GM21423 (cell line): ENCODE measurements around the gene KLK11.

ENCODE experiments used
- ATAC-seq: cut with Tn5 transposase; IDR thresholded peaks from one replicate; pipeline ENCODE4 v1.9.1; 2021; ENCODE audit warnings: mild to moderate bottlenecking, moderate library complexity; ENCODE audit not compliant: unreplicated experiment

Gene KLK11

GRCh38 chr19:51026554-51026831, at the start of gene KLK11:
Gene KLK11 (minus strand): TSS chr19:51026616. CDS start chr19:51025631, 985 bp downstream.
- no peak for ATAC-seq

- ATAC-seq, result no peak
These were observed 49.6 kb upstream of the KLK11 start for GRCh38 chr19:51075998-51076397.

GRCh38 chr19:51071095-51071405, 44.6 kb upstream of the KLK11 start:
- ATAC-seq, result no peak

- no peak for ATAC-seq
These were observed 44.1 kb upstream of the KLK11 start for GRCh38 chr19:51070334-51071094.

GRCh38 chr19:51066393-51067186, 40.2 kb upstream of the KLK11 start:
- ATAC-seq, result no peak

- ATAC-seq, result no peak
These were observed 39.0 kb upstream of the KLK11 start for GRCh38 chr19:51065221-51065960.

GRCh38 chr19:51064534-51065220, 38.3 kb upstream of the KLK11 start, which contains the start of gene KLK13:
Gene KLK13 (minus strand): TSS chr19:51065092. CDS start chr19:51065067, 25 bp downstream.
- no peak for ATAC-seq

- no peak for ATAC-seq
These were observed 37.2 kb upstream of the KLK11 start for GRCh38 chr19:51063664-51064063.

GRCh38 chr19:51060973-51061372, 34.6 kb upstream of the KLK11 start:
- ATAC-seq, result no peak

- ATAC-seq, result no peak
These were observed 33.9 kb upstream of the KLK11 start for GRCh38 chr19:51060336-51060735.

- ATAC-seq, result no peak
These were observed 33.3 kb upstream of the KLK11 start for GRCh38 chr19:51059715-51060114.

GRCh38 chr19:51055866-51056265, 29.4 kb upstream of the KLK11 start:
- ATAC-seq, result no peak

GRCh38 chr19:51047031-51047335, 20.6 kb upstream of the KLK11 start:
- ATAC-seq, result no peak

GRCh38 chr19:51044327-51044726, 17.9 kb upstream of the KLK11 start:
- ATAC-seq, result no peak

GRCh38 chr19:51043497-51043896, 17.1 kb upstream of the KLK11 start:
- ATAC-seq, result no peak

GRCh38 chr19:51040151-51040550, 13.7 kb upstream of the KLK11 start:
- no peak for ATAC-seq

GRCh38 chr19:51036519-51036918, 10.1 kb upstream of the KLK11 start:
- ATAC-seq, result no peak

- ATAC-seq, result no peak
These were observed 8.3 kb upstream of the KLK11 start, which contains the start of gene KLK12 for GRCh38 chr19:51034704-51035103. Gene KLK12 (minus strand): TSS chr19:51035002. CDS start chr19:51034621, 381 bp downstream.

GRCh38 chr19:51031880-51032225, 5.4 kb upstream of the KLK11 start:
- no peak for ATAC-seq

- no peak for ATAC-seq
These were observed 4.9 kb upstream of the KLK11 start for GRCh38 chr19:51031220-51031879.

- ATAC-seq, result no peak
These were observed 4.2 kb upstream of the KLK11 start for GRCh38 chr19:51030631-51031030.
